Measurements from ENCODE around the gene CEP63.

- TF ChIP-seq, protein P1, sequence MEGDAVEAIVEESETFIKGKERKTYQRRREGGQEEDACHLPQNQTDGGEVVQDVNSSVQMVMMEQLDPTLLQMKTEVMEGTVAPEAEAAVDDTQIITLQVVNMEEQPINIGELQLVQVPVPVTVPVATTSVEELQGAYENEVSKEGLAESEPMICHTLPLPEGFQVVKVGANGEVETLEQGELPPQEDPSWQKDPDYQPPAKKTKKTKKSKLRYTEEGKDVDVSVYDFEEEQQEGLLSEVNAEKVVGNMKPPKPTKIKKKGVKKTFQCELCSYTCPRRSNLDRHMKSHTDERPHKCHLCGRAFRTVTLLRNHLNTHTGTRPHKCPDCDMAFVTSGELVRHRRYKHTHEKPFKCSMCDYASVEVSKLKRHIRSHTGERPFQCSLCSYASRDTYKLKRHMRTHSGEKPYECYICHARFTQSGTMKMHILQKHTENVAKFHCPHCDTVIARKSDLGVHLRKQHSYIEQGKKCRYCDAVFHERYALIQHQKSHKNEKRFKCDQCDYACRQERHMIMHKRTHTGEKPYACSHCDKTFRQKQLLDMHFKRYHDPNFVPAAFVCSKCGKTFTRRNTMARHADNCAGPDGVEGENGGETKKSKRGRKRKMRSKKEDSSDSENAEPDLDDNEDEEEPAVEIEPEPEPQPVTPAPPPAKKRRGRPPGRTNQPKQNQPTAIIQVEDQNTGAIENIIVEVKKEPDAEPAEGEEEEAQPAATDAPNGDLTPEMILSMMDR (IDR thresholded peaks at IDR 0.05; ENCODE audit: low read depth, low read length): no peak
- TF ChIP-seq MYC (IDR thresholded peaks at IDR 0.05; ENCODE audit: low read depth, low read length) (no peak), POLR2A (IDR thresholded peaks at IDR 0.05; ENCODE audit: extremely low read depth, insufficient read length) (no peak)
Measured at GRCh38 chr3:134617608-134618477, 132.0 kb downstream of the CEP63 start.

All from NB4 (cell line).